Measurements from ENCODE around the gene GNB1L. TPM values are rescaled to one million over a fixed set of nuclear protein-coding genes. Genes with fewer than 3 reads are reported as not detected.

GNB1L gene
- total RNA-seq, 2 donors from 2014 or later = 9.7 to 17.9 TPM

- DNase-seq (ENCODE audit: low spot score) = no peak
- H3K36me3 Mint-ChIP-seq = peaks cover 9% of the 10 kb centered on the region
- no peak for ATAC-seq
- no peak overlapping the region for H3K27ac Mint-ChIP-seq
- H3K27me3 Mint-ChIP-seq = peaks cover 21 to 27% of the 10 kb centered on the region in 2 donors
- H3K9me3 Mint-ChIP-seq = no peaks in the 10 kb centered on the region
- H3K4me3 Mint-ChIP-seq = no peak overlapping the region
- peaks cover 12 to 20% of the 10 kb centered on the region in 2 donors for H3K4me1 Mint-ChIP-seq (ENCODE audit: low read depth in 2 of 2)
Measured at GRCh38 chr22:19763458-19764298, 91.0 kb downstream of the GNB1L start.

- Mint-ChIP-seq H3K4me1 (ENCODE audit: low read depth in 2 of 2) (peaks cover 12 to 20% of the 10 kb centered on the region in 2 donors), H3K9me3 (no peaks in the 10 kb centered on the region), H3K4me3 (no peak overlapping the region), H3K27me3 (peaks cover 25 to 29% of the 10 kb centered on the region in 2 donors), H3K36me3 (peaks cover 9% of the 10 kb centered on the region), H3K27ac (no peak overlapping the region)
- ATAC-seq (no peak), DNase-seq (ENCODE audit: low spot score) (no peak)
Measured at GRCh38 chr22:19762568-19763457, 91.9 kb downstream of the GNB1L start.

- H3K9me3 Mint-ChIP-seq = no peaks in the 10 kb centered on the region
- DNase-seq (ENCODE audit: low spot score) = no peak
- no peak for ATAC-seq
- H3K27ac Mint-ChIP-seq = no peak overlapping the region
- H3K36me3 Mint-ChIP-seq = peaks cover 9% of the 10 kb centered on the region
- peaks cover 12 to 17% of the 10 kb centered on the region in 2 donors for H3K4me1 Mint-ChIP-seq (ENCODE audit: low read depth in 2 of 2)
- H3K4me3 Mint-ChIP-seq = peak overlapping the region; percentile 20
- H3K27me3 Mint-ChIP-seq = peaks cover 27 to 32% of the 10 kb centered on the region in 2 donors
Measured at GRCh38 chr22:19761725-19762567, 92.7 kb downstream of the GNB1L start.

GRCh38 chr22:19760951-19761724 lies 93.5 kb downstream of the GNB1L start:
- H3K36me3 Mint-ChIP-seq = peaks cover 9% of the 10 kb centered on the region
- DNase-seq (ENCODE audit: low spot score) = no peak
- H3K4me3 Mint-ChIP-seq = peak overlapping the region; percentile 20
- H3K27ac Mint-ChIP-seq = no peak overlapping the region
- peaks cover 12 to 20% of the 10 kb centered on the region in 2 donors for H3K4me1 Mint-ChIP-seq (ENCODE audit: low read depth in 2 of 2)
- no peaks in the 10 kb centered on the region for H3K9me3 Mint-ChIP-seq
- peaks cover 27 to 34% of the 10 kb centered on the region in 2 donors for H3K27me3 Mint-ChIP-seq
- ATAC-seq = no peak

GRCh38 chr22:19760058-19760950 lies 94.4 kb downstream of the GNB1L start, which contains the start of gene TBX1:
Gene TBX1, plus strand, starts transcription at chr22:19760778. Its CDS starts 66 bp downstream, at chr22:19760844.
- Mint-ChIP-seq H3K27me3 (peaks cover 27 to 34% of the 10 kb centered on the region in 2 donors), H3K9me3 (no peaks in the 10 kb centered on the region), H3K4me3 (peak within 1 kb of the TSS; percentile 75), H3K4me1 (ENCODE audit: low read depth in 2 of 2) (peaks cover 12 to 20% of the 10 kb centered on the region in 2 donors), H3K27ac (peak within 1 kb of the TSS in 1 of 2 donors; percentile 43), H3K36me3 (peaks cover 9% of the 10 kb centered on the region)
- DNase-seq (ENCODE audit: low spot score) = no peak
- ATAC-seq = no peak

- DNase-seq (ENCODE audit: low spot score) = no peak
- Mint-ChIP-seq H3K27me3 (peaks cover 23 to 32% of the 10 kb centered on the region in 2 donors), H3K9me3 (no peaks in the 10 kb centered on the region), H3K36me3 (peaks cover 9% of the 10 kb centered on the region), H3K4me1 (ENCODE audit: low read depth in 2 of 2) (peaks cover 12 to 20% of the 10 kb centered on the region in 2 donors), H3K27ac (peak overlapping the region in 1 of 2 donors; percentile 43), H3K4me3 (peak overlapping the region; percentile 75)
- no peak for ATAC-seq
Measured at GRCh38 chr22:19759427-19760057, 95.1 kb downstream of the GNB1L start.

GRCh38 chr22:19758896-19759426 lies 95.7 kb downstream of the GNB1L start:
- DNase-seq (ENCODE audit: low spot score) (no peak), ATAC-seq (no peak)
- no peak overlapping the region for H3K4me3 Mint-ChIP-seq
- peaks cover 12 to 20% of the 10 kb centered on the region in 2 donors for H3K4me1 Mint-ChIP-seq (ENCODE audit: low read depth in 2 of 2)
- H3K36me3 Mint-ChIP-seq = peaks cover 9% of the 10 kb centered on the region
- H3K27me3 Mint-ChIP-seq = peaks cover 27 to 38% of the 10 kb centered on the region in 2 donors
- H3K9me3 Mint-ChIP-seq = no peaks in the 10 kb centered on the region
- no peak overlapping the region for H3K27ac Mint-ChIP-seq

- DNase-seq (ENCODE audit: low spot score) (no peak), ATAC-seq (no peak)
- peaks cover 12 to 20% of the 10 kb centered on the region in 2 donors for H3K4me1 Mint-ChIP-seq (ENCODE audit: low read depth in 2 of 2)
- H3K9me3 Mint-ChIP-seq = no peaks in the 10 kb centered on the region
- no peak overlapping the region for H3K4me3 Mint-ChIP-seq
- H3K27ac Mint-ChIP-seq = no peak overlapping the region
- peaks cover 29 to 38% of the 10 kb centered on the region in 2 donors for H3K27me3 Mint-ChIP-seq
- H3K36me3 Mint-ChIP-seq = peaks cover 9% of the 10 kb centered on the region
Measured at GRCh38 chr22:19757985-19758895, 96.4 kb downstream of the GNB1L start.

GRCh38 chr22:19757140-19757984 lies 97.3 kb downstream of the GNB1L start:
- no peaks in the 10 kb centered on the region for H3K9me3 Mint-ChIP-seq
- no peak for ATAC-seq
- peaks cover 9% of the 10 kb centered on the region for H3K36me3 Mint-ChIP-seq

More at GRCh38 chr22:19757140-19757984, 97.3 kb downstream of the GNB1L start:
- Mint-ChIP-seq H3K4me1 (ENCODE audit: low read depth in 2 of 2) (peaks cover 12 to 20% of the 10 kb centered on the region in 2 donors), H3K27ac (no peak overlapping the region), H3K27me3 (peaks cover 36 to 43% of the 10 kb centered on the region in 2 donors), H3K4me3 (peak overlapping the region; percentile 15)
- no peak for DNase-seq (ENCODE audit: low spot score)
